HG02884 (cell line): Measurements from ENCODE around the gene NOS1AP.
A peak's percentile ranks its signal among the peaks of the same experiment; 100 is the strongest.
"Not testable (repeated sequence)": the region's sequence is repeated elsewhere in the genome, so short reads cannot be mapped to it uniquely, and the experiment has no call there.

ENCODE experiments used
- ATAC-seq: cut with Tn5 transposase; IDR thresholded peaks from one replicate; pipeline ENCODE4 v1.9.1; 2021; ENCODE audit warnings: mild to moderate bottlenecking, moderate library complexity; ENCODE audit not compliant: unreplicated experiment

NOS1AP gene

DNA sequence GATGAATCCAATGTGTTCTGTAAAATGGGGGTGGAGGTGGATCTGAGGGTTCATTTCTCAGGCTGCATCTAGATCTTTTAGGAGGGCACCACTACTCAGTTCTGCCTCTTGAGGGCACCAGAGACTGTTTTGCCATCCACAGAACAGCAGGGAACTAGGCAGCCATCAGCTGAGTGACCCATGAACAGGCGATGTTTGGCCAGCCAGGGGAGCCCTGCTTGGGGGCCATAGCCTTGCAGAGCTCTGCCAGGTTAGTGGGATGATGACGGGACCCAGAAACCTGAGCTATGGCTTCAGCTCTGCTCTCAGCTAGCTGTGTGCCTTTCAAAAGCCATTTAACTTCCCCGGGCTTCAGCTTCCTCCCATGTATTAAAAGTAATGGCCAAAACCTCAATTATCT lies 13.4 kb upstream of the NOS1AP start:
- ATAC-seq, result peak; percentile 59

GRCh38 chr1:162056579-162056978 lies 12.9 kb upstream of the NOS1AP start:
- no peak for ATAC-seq

DNA sequence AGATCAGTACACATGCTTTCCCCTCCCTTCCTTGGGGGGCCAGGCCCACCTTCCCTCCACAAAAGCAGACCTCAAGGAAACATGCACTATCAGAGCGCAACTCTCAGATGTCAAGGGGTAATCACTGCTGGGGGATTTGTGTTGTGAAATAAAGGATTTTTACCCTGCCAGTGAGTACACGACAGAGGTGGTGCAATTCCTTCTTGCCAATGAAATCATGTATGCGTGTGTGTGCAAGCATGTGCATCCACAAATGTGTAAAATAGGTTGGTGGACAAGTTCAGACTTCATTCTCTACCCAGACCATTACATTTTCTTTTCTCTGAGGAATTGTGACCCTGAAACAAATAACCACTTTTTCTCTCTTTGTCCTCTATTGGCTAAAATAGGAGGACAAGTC lies 9.8 kb upstream of the NOS1AP start:
- ATAC-seq, result no peak

- no peak for ATAC-seq
Observed at GRCh38 chr1:162060314-162060713, 9.2 kb upstream of the NOS1AP start.

GRCh38 chr1:162062542-162063015 lies 6.9 kb upstream of the NOS1AP start:
- no peak for ATAC-seq

DNA sequence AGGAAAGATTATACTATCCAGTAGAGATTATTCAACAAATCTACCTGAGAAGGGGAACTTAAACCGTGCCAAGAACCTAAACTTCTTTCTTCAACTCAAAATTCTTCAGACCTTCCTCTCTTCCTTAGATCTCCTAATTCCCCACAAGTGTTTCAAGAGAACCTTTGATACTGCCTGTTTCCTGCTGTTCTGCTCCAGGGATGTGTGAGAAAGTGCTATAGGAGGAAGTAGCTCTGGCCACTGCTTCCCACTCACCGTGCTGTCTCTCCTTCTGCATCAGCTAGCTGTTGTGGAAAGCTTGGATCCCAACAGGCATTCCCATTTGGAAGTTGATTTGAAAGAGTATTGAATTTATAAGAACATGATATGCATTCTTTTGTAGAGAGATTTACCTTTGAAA lies 4.5 kb upstream of the NOS1AP start:
- no peak for ATAC-seq

DNA sequence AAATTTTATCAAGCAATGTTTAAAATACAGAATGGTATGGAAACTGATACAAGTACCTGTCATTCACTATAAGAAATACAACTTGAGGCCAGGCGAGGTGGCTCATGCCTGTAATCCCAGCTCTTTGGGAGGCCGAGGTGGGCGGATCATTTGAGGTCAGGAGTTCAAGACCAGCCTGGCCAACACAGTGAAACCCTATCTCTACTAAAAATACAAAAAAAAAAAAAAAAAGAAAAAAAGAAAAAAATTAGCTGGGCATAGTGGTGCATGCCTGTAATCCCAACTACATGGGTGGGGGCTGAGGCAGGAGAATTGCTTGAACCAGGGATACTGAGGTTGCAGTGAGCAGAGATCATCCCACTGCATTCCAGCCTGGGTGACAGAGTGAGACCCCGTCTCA lies 2.7 kb upstream of the NOS1AP start:
- not testable (repeated sequence) for ATAC-seq

DNA sequence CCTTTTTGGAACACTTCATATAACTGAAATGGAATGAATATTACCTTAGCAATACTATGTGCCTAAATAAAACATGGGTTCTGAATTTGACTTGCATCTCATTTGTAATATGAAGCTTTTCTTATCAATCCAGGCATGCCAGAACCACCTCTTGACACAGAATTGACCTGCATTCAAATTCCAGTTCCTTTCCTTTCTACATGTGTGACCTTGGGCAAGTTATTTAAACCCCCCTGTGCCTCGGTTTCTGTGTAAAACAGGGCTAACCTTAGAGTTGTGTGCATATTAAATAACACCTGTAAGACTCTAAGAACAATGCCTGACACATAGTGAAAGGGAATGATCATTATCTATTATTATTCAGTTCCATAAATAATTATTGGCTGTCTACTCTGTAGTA lies 2.0 kb upstream of the NOS1AP start:
- ATAC-seq, result no peak

DNA sequence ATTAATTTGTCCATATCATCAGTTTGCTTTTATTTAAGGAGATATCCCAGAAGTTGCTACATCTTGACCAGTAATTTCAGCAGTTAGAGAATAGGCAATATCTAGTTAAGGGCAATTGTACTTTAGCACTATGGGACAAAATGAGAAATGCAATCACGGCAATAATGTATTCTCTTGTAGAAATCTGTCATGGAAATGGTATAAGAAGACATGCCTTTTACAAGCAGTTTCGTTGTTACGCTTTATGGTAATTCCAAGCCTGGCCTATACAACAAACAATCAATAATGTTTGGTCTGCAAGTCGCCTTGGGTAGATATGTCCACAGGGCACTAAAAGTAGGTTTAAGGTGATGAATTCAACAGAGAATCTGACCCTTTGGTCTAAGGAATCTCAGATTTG lies 1.2 kb upstream of the NOS1AP start:
- no peak for ATAC-seq

DNA sequence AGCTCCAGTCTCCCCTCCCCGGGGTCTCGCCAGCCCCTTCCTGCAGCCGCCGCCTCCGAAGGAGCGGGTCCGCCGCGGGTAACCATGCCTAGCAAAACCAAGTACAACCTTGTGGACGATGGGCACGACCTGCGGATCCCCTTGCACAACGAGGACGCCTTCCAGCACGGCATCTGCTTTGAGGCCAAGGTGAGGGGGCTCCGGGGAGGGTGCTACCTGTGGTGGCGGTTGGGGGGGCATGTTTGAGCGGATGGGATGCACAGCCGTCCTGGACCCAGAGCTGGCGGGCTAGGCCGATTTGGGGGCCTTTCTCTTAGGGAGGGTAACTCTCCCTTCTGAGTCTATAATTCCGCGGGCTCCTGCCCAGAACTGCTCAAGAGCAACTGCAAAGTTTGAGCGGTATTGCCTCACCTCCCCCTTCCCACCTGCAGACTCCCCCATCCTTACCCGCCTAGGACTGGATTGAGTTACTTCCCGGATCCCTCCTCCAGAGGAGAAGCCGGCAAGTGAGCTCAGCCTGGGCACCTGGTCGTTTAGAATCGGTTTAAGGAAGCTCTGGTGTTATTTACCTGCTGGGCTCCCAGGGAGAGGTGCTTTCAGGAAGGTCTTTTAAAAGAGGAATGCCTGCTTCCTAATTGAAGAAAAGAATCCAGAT lies 730 bp downstream of the NOS1AP start:
- ATAC-seq, result no peak

GRCh38 chr1:162070825-162071224 lies 1.3 kb downstream of the NOS1AP start:
- no peak for ATAC-seq

DNA sequence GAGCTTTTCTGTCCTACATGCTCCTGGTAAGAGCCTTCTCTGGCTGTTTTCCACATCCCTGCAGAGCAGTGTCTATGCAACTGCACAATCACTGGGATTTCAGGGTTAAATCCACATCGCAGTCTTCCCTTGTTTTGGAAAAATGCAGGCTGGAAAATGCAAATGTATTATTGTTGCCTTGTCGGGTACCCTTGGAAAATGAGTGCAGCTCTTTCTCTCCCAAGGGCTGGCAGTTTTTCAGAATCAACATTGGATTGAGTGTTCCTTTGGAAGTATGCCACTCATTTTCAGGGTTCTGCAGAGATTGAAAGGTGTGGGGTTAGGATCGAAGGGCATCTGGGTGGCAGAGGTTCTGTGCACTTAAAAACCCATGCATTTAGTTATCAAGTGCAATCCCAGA lies 3.2 kb downstream of the NOS1AP start:
- ATAC-seq, result no peak

DNA sequence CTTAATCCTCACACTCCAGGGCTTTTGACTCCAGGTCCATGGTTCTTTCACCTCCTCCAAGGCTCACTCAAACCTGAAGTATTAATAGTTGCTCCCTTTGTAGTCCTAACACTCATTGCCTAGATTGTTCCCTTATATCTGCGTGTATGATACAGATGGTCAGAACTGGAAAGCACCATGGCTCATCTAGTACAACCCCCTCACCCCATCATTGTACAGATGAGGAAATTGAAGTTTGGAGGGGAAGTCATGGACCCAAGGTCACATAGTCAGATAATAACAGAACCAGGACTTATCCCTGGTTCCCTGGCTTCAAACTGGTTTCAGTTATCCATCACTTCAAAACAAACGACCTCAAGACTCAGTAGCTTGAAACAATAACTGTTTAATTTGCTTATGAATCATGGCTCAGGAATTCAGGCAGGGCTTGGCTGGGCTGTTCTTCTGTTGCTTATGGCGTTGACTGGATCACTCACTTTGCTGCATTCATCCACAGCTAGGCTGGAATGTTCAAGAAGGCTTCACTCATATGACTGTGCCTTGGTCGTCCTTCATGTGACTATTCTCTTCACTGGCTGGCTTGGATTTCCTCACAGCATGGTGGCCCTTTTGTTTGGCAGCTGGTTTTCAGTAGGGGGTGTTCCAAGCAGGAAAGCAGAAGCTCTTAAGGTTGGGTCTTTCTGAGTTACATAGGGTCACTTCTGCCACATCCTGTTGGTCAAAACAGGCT lies 5.0 kb downstream of the NOS1AP start:
- no peak for ATAC-seq

GRCh38 chr1:162075862-162076261 lies 6.4 kb downstream of the NOS1AP start:
- ATAC-seq, result no peak

- ATAC-seq, result no peak
Observed at GRCh38 chr1:162077648-162078299, 8.3 kb downstream of the NOS1AP start.

DNA sequence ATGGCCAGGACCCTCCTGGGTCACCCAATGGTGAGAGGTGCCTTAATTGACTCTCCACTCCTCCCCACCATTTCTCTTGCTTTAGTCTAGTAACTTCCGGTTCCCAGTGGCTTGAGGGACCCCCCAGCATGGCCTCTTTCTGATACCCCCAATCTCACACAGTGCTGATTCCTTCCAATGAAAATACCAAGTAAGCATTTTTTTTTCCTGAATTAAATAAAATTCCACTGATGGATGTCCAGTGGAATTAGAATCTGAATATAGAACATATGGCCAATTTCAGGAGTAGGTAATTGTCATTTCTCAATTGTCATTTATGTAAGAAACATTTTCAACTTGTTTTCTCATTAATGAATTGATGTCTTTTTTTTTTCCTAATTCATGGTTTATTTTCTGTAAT lies 9.5 kb downstream of the NOS1AP start:
- ATAC-seq, result no peak

- no peak for ATAC-seq
Observed at GRCh38 chr1:162080472-162081015, 11.1 kb downstream of the NOS1AP start.

GRCh38 chr1:162081316-162081715 lies 11.8 kb downstream of the NOS1AP start:
- no peak for ATAC-seq

DNA sequence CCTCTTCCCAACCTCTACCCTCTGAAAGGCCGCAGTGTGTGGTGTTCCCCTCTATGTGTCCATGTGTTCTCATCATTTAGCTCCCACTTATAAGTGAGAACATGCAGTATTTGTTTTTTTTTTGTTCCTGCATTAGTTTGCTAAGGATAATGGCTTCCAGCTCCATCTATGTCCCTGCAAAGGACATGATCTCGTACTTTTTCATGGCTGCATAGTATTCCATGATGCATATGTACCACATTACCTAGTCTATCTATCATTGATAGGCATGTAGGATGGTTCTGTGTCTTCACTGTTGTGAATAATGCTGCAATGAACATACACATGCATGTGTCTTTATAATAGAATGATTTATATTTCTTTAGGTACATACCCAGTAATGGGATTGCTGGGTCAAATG lies 12.6 kb downstream of the NOS1AP start:
- not testable (repeated sequence) for ATAC-seq

DNA sequence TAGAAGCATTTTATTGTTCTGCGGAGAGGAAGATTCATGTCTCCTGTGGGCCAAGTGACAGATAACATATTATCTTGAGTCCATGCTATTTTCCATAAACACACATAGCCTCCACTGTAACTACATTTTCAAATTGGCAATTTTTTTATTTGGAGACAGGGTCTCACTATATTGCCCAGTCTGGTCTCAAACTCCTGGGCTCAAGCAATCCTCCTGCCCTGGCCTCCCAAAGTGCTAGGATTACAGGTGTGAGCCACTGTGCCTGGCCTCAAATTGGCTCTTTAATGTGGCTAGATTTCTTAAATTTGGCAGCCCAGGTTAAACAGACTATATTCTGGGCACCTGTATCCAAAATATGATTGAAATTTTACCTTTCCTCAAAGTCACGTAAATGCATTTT lies 13.8 kb downstream of the NOS1AP start:
- ATAC-seq, result no peak

GRCh38 chr1:162085991-162086390 lies 16.5 kb downstream of the NOS1AP start:
- ATAC-seq, result no peak

- ATAC-seq, result no peak
Observed at GRCh38 chr1:162087111-162087510, 17.6 kb downstream of the NOS1AP start.
